DMS79 (cell line): Measurements from ENCODE around the gene GAPDHS.

Experiments used
- DNase-seq: peaks from one replicate; lab custom pipeline; 2025; lab: John Stamatoyannopoulos, UW

GAPDHS gene

GRCh38 chr19:35510626-35510964 lies 22.7 kb upstream of the GAPDHS start:
- no peak for DNase-seq

GRCh38 chr19:35511337-35511736 lies 21.9 kb upstream of the GAPDHS start:
- DNase-seq: no peak

GRCh38 chr19:35512831-35513627 lies 20.2 kb upstream of the GAPDHS start:
- DNase-seq: no peak

- no peak for DNase-seq
Measured at GRCh38 chr19:35513628-35514281, 19.5 kb upstream of the GAPDHS start, which contains the start of gene DMKN. DMKN (minus strand) TSS chr19:35513649; CDS start chr19:35513475, 174 bp downstream.

GRCh38 chr19:35514282-35514809 lies 18.9 kb upstream of the GAPDHS start:
- no peak for DNase-seq

GRCh38 chr19:35516310-35516709 lies 16.9 kb upstream of the GAPDHS start:
- DNase-seq: no peak

- no peak for DNase-seq
Measured at GRCh38 chr19:35517342-35517741, 15.9 kb upstream of the GAPDHS start.

- DNase-seq: no peak
Measured at GRCh38 chr19:35518313-35518712, 14.9 kb upstream of the GAPDHS start.

GRCh38 chr19:35519291-35519690 lies 14.0 kb upstream of the GAPDHS start:
- no peak for DNase-seq

- DNase-seq: no peak
Measured at GRCh38 chr19:35521124-35521743, 12.0 kb upstream of the GAPDHS start.

- no peak for DNase-seq
Measured at GRCh38 chr19:35522745-35523327, 10.4 kb upstream of the GAPDHS start.

GRCh38 chr19:35524181-35524837 lies 8.9 kb upstream of the GAPDHS start:
- DNase-seq: no peak

GRCh38 chr19:35525873-35526272 lies 7.4 kb upstream of the GAPDHS start:
- no peak for DNase-seq

- DNase-seq: no peak
Measured at GRCh38 chr19:35528218-35529038, 4.8 kb upstream of the GAPDHS start, which contains the start of gene SBSN. SBSN (minus strand) TSS chr19:35528311; CDS start chr19:35528281, 30 bp downstream.

- DNase-seq: no peak
Measured at GRCh38 chr19:35529241-35530218, 3.7 kb upstream of the GAPDHS start.

- no peak for DNase-seq
Measured at GRCh38 chr19:35531291-35531690, 2.0 kb upstream of the GAPDHS start.

GRCh38 chr19:35533822-35534392 lies 651 bp downstream of the GAPDHS start:
- no peak for DNase-seq

- DNase-seq: peak; percentile 71
Measured at GRCh38 chr19:35534803-35535480, 1.7 kb downstream of the GAPDHS start.

GRCh38 chr19:35539314-35539713 lies 6.1 kb downstream of the GAPDHS start:
- DNase-seq: no peak
